Neuronal stem cell (in vitro differentiated cells): ENCODE results near the gene BAG3.

Experiments used
- DNase-seq: peaks from one replicate; pipeline ENCODE4 v3.0.0-alpha.2; 2013; ENCODE audit warnings: low spot score
- H2AFZ ChIP-seq: one replicate; pipeline ENCODE4 v1.6.1; 2013; ENCODE audit warnings: mild to moderate bottlenecking, low read length, inconsistent platforms
- H2AK5ac ChIP-seq: 2 replicates; pipeline ENCODE4 v1.6.1; 2013; ENCODE audit warnings: low read depth, mild to moderate bottlenecking, inconsistent platforms, low read length, moderate library complexity, mixed read lengths
- H2BK120ac ChIP-seq: 2 replicates; pipeline ENCODE4 v1.6.1; 2013; ENCODE audit warnings: low read depth, mild to moderate bottlenecking, inconsistent platforms, low read length, moderate library complexity, mixed read lengths
- H2BK12ac ChIP-seq: one replicate; pipeline ENCODE4 v1.6.1; 2013; ENCODE audit warnings: low read length, inconsistent platforms
- H2BK15ac ChIP-seq: 2 replicates; pipeline ENCODE4 v1.6.1; 2013; ENCODE audit warnings: mild to moderate bottlenecking, low read length, inconsistent platforms, mixed read lengths
- H2BK5ac ChIP-seq: one replicate; pipeline ENCODE4 v1.6.1; 2013; ENCODE audit warnings: inconsistent platforms, mild to moderate bottlenecking, low read length, moderate library complexity
- H3K14ac ChIP-seq: one replicate; pipeline ENCODE4 v1.6.1; 2013; ENCODE audit warnings: low read length, inconsistent platforms
- H3K18ac ChIP-seq: 2 replicates; pipeline ENCODE4 v1.6.1; 2013; ENCODE audit warnings: low read length, inconsistent platforms
- H3K23ac ChIP-seq: 2 replicates; pipeline ENCODE4 v1.6.1; 2013; ENCODE audit warnings: low read depth, mild to moderate bottlenecking, mixed read lengths, low read length, inconsistent platforms; ENCODE audit not compliant: poor library complexity
- H3K27ac ChIP-seq: replicated peaks from 3 replicates; pipeline ENCODE4 v1.5.1; 2013; ENCODE audit warnings: low read length, inconsistent platforms
- H3K27me3 ChIP-seq, 3 experiments: 2 replicates each; pipeline ENCODE4 v1.6.1; 2013; ENCODE audit warnings: low read length in 3 of 3, mild to moderate bottlenecking in 2 of 3, inconsistent platforms in 1 of 3, low read depth in 1 of 3, mixed read lengths in 1 of 3, moderate library complexity in 1 of 3; ENCODE audit not compliant: control insufficient read depth in 3 of 3, insufficient read depth in 3 of 3
- H3K36me3 ChIP-seq, 2 donors: replicated peaks in 1 of 2; 2 replicates each; pipeline ENCODE4 v1.6.1; 2013; ENCODE audit warnings: low read length in 2 of 2; ENCODE audit not compliant: control insufficient read depth in 2 of 2, insufficient read depth in 2 of 2
- H3K4ac ChIP-seq: 2 replicates; pipeline ENCODE4 v1.6.1; 2013; ENCODE audit warnings: inconsistent platforms, mild to moderate bottlenecking, low read length, moderate library complexity
- H3K4me1 ChIP-seq, 2 donors: 1 replicate in 1 of 2; 2 replicates in 1 of 2; pipeline ENCODE4 v1.6.1; 2013; ENCODE audit warnings: low read length in 2 of 2, low read depth in 1 of 2; ENCODE audit not compliant: control insufficient read depth in 2 of 2, insufficient read depth in 1 of 2
- H3K4me2 ChIP-seq: one replicate; pipeline ENCODE4 v1.6.1; 2013; ENCODE audit warnings: mild to moderate bottlenecking, low read length, inconsistent platforms; ENCODE audit not compliant: insufficient read depth, poor library complexity, severe bottlenecking
- H3K4me3 ChIP-seq, 2 donors: 2 replicates each; pipeline ENCODE4 v1.5.1; 2013; ENCODE audit warnings: low read length in 2 of 2, mild to moderate bottlenecking in 2 of 2, inconsistent platforms in 1 of 2, moderate library complexity in 1 of 2
- H3K79me1 ChIP-seq: one replicate; pipeline ENCODE4 v1.6.1; 2013; ENCODE audit warnings: low read depth, mild to moderate bottlenecking, inconsistent platforms, low read length, moderate library complexity
- H3K9ac ChIP-seq: one replicate; pipeline ENCODE4 v1.6.1; 2013; ENCODE audit warnings: mild to moderate bottlenecking, low read depth, low read length, inconsistent platforms; ENCODE audit not compliant: poor library complexity
- H3K9me3 ChIP-seq, 2 donors: replicated peaks in 1 of 2; 2 replicates each; pipeline versions ENCODE3 to v1.6.1; 2013; ENCODE audit warnings: low read length in 2 of 2, mild to moderate bottlenecking in 2 of 2, inconsistent platforms in 1 of 2, low read depth in 1 of 2, mixed read lengths in 1 of 2, moderate library complexity in 1 of 2; ENCODE audit not compliant: control insufficient read depth in 2 of 2, insufficient read depth in 1 of 2
- H4K8ac ChIP-seq: one replicate; pipeline ENCODE4 v1.6.1; 2013; ENCODE audit warnings: low read depth, mild to moderate bottlenecking, inconsistent platforms, low read length, moderate library complexity
- H4K91ac ChIP-seq: one replicate; pipeline ENCODE4 v1.6.1; 2013; ENCODE audit warnings: low read length, low read depth, mild to moderate bottlenecking, inconsistent platforms; ENCODE audit not compliant: poor library complexity
- WGBS, 2 donors: extraction: QIAGEN DNeasy Blood & Tissue Kit; methylation state at CpG; one replicate each; pipeline ENCODE4 v1.1.7; 2013; ENCODE audit warnings: missing lambda C conversion rate in 2 of 2, mixed read lengths in 1 of 2; ENCODE audit not compliant: insufficient read length in 2 of 2, insufficient replicate concordance in 1 of 2; ENCODE audit errors: extremely low coverage in 2 of 2; 5-methylcytosine and 5-hydroxymethylcytosine counted together

The BAG3 gene

DNA sequence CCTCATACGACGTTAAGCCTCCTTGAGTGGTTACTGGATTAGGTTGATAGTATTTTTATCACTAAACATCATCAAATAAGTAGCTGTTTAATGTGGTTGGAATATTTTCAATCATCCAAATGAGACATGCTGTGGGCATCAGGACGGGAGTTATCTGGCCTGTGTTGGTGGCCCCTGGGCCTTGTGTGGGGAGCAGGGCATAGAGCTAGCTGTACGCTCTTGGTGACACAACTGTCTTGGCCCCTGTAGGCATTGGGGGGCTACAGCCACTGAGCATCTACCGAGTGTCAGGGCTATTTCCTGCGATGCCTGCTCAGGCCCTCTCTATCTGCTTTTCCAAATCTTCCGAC lies 28.3 kb downstream of the BAG3 start:
- Histone ChIP-seq H3K4ac (no peak overlapping the region), H2BK120ac (no peak overlapping the region), H3K4me2 (no peak overlapping the region), H3K14ac (no peak overlapping the region), H2BK12ac (no peak overlapping the region), H4K8ac (no peak overlapping the region), H3K9me3 (peaks cover 0 to 4% of the 10 kb centered on the region in 2 donors), H3K4me3 (no peak overlapping the region), H3K79me1 (no peaks in the 10 kb centered on the region), H2AFZ (no peak overlapping the region), H3K27me3 (no peaks in the 10 kb centered on the region), H2BK5ac (no peak overlapping the region), H2AK5ac (no peak overlapping the region), H3K4me1 (no peaks in the 10 kb centered on the region), H3K27ac (no peak overlapping the region), H2BK15ac (no peak overlapping the region), H3K18ac (no peak overlapping the region), H3K9ac (no peak overlapping the region), H4K91ac (no peak overlapping the region), H3K23ac (no peak overlapping the region), H3K36me3 (peaks cover 8 to 37% of the 10 kb centered on the region in 2 donors)
- WGBS, 2 donors: no CpG with 5 or more reads among the region's 7 CpGs
- DNase-seq: no peak

DNA sequence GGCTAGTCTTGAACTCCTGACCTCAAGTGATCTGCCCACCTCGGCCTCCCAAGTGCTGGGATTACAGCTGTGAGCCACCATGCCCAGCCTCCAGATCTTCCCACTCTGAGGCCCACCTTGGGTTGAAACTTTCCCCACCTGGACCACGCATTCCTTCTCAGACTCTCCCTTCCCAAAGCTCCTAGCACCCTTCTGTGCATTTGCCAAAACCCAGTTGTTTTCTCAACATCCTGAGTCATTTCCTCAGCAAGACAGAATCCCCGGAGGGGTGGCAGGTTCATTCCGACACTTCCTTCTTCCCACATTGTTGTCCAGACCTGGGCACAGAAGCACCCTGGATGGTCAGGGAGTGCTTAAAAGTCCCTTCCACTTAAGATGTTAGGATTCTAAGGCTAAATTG lies 28.9 kb downstream of the BAG3 start:
- Histone ChIP-seq H2BK120ac (no peak overlapping the region), H2BK12ac (no peak overlapping the region), H4K8ac (no peak overlapping the region), H3K14ac (no peak overlapping the region), H3K79me1 (no peaks in the 10 kb centered on the region), H3K4me1 (no peaks in the 10 kb centered on the region), H3K27ac (no peak overlapping the region), H3K9ac (no peak overlapping the region), H3K23ac (no peak overlapping the region), H2BK5ac (no peak overlapping the region), H3K4me2 (no peak overlapping the region), H4K91ac (no peak overlapping the region), H2AFZ (no peak overlapping the region), H2AK5ac (no peak overlapping the region), H3K27me3 (no peaks in the 10 kb centered on the region), H3K36me3 (peaks cover 8 to 31% of the 10 kb centered on the region in 2 donors), H2BK15ac (no peak overlapping the region), H3K4ac (no peak overlapping the region), H3K18ac (no peak overlapping the region), H3K9me3 (peaks cover 0 to 4% of the 10 kb centered on the region in 2 donors), H3K4me3 (no peak overlapping the region)
- WGBS, 2 donors: no CpG with 5 or more reads among the region's 4 CpGs
- no peak for DNase-seq

DNA sequence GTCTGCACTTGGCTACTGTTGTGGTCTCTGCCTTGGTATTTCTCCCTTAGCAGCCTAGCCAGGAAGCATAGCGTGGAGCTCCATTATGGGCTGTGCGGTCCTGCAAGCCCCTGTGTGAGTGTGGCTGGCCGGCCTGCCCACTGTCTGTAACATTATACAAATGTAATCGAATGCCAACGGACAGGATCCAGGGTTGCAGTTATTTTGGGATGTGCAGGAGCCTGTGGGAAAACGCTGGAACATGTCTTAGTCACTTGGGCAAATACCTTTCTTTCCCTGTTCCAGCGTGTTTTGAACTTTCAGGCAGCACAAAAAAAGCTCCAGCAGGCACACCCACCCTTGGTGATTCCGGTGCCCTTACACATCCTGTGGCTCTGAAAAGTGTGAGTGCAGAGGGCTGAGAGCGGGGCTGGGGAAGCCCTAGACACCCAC lies 29.5 kb downstream of the BAG3 start:
- Histone ChIP-seq H2AK5ac (no peak overlapping the region), H3K4me2 (no peak overlapping the region), H2BK120ac (no peak overlapping the region), H3K4ac (no peak overlapping the region), H2AFZ (no peak overlapping the region), H3K9me3 (peaks cover 0 to 4% of the 10 kb centered on the region in 2 donors), H3K18ac (no peak overlapping the region), H2BK15ac (no peak overlapping the region), H3K27me3 (no peaks in the 10 kb centered on the region), H4K91ac (no peak overlapping the region), H3K36me3 (peaks cover 8 to 27% of the 10 kb centered on the region in 2 donors), H3K23ac (no peak overlapping the region), H3K14ac (no peak overlapping the region), H2BK12ac (no peak overlapping the region), H3K4me1 (no peaks in the 10 kb centered on the region), H2BK5ac (no peak overlapping the region), H4K8ac (no peak overlapping the region), H3K4me3 (no peak overlapping the region), H3K9ac (no peak overlapping the region), H3K79me1 (no peaks in the 10 kb centered on the region), H3K27ac (no peak overlapping the region)
- no CpG with 5 or more reads among the region's 9 CpGs for WGBS, 2 donors
- DNase-seq: no peak

DNA sequence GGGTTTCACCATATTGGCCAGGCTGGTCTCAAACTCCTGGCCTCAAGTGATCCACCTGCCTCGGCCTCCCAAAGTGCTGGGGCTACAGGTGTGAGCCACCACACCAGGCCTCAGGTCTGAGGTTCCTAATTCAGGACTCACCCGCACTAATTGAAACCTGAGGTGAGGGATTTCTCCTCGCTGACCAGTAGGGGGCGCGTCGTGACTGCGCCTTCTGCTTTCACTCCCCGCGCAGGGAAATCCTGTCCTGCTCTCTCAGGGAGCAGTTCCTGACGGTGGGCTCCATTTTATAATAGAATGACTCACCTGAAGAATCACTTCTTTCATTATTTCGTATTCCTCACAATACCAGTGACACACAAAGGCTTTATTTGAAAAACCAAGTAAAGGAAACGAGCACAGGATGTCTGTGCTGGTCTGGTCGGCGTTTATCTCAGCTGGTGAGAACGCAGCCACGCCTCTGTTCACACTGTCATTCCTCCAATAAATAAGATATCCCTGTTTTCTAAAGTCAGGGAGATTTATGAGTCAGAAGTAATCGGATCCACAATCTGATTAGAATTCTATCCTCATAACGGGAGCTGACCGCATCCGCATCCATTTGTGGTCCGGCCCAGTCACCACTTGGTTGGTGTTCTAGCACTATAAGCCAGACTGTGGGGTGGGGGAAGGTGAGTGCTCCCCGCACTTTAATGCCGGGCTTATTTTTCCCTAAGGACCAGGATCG lies 35.4 kb downstream of the BAG3 start:
- no peak overlapping the region for H2BK5ac ChIP-seq
- H3K9ac ChIP-seq: no peak overlapping the region
- no peak overlapping the region for H3K23ac ChIP-seq
- no peak overlapping the region for H2AK5ac ChIP-seq
- H3K14ac ChIP-seq: no peak overlapping the region
- DNase-seq: peak; percentile 74
- no peak overlapping the region for H2BK15ac ChIP-seq
- no peak overlapping the region for H3K27ac ChIP-seq
- peak overlapping the region; percentile 54 to 58 for H3K4me3 ChIP-seq
- H4K8ac ChIP-seq: no peak overlapping the region
- H3K18ac ChIP-seq: no peak overlapping the region
- H3K9me3 ChIP-seq: no peaks in the 10 kb centered on the region
- peak overlapping the region; percentile 78 for H3K4me2 ChIP-seq
- peak overlapping the region; percentile 89 for H2AFZ ChIP-seq
- peaks cover 10 to 13% of the 10 kb centered on the region in 2 donors for H3K4me1 ChIP-seq
- no peaks in the 10 kb centered on the region for H3K27me3 ChIP-seq
- no peak overlapping the region for H2BK120ac ChIP-seq
- H4K91ac ChIP-seq: no peak overlapping the region
- no peaks in the 10 kb centered on the region for H3K79me1 ChIP-seq
- H2BK12ac ChIP-seq: no peak overlapping the region
- H3K36me3 ChIP-seq: no peaks in the 10 kb centered on the region
- H3K4ac ChIP-seq: no peak overlapping the region
- no CpG with 5 or more reads among the region's 24 CpGs for WGBS, 2 donors
